GM12872 (cell line): Measurements from ENCODE around the gene CDYL2.

ENCODE experiments used
- CTCF ChIP-seq: IDR thresholded peaks from 3 replicates; pipeline ENCODE4 v1.5.1; 2011; ENCODE audit warnings: low read depth, mild to moderate bottlenecking, low read length, moderate library complexity; ENCODE audit not compliant: insufficient read depth

CDYL2 gene

GRCh38 chr16:80692270-80692669 is 112.1 kb downstream of the CDYL2 start:
- TF ChIP-seq CTCF, result no peak

- TF ChIP-seq CTCF, result no peak
Observed at GRCh38 chr16:80691111-80691741, 113.2 kb downstream of the CDYL2 start.

GRCh38 chr16:80689487-80689886 is 114.9 kb downstream of the CDYL2 start:
- no peak for TF ChIP-seq CTCF

GRCh38 chr16:80687606-80688005 is 116.8 kb downstream of the CDYL2 start:
- no peak for TF ChIP-seq CTCF

GRCh38 chr16:80684906-80685305 is 119.5 kb downstream of the CDYL2 start:
- TF ChIP-seq CTCF, result no peak

- TF ChIP-seq CTCF, result no peak
Observed at GRCh38 chr16:80684136-80684765, 120.1 kb downstream of the CDYL2 start.

GRCh38 chr16:80683646-80684045 is 120.8 kb downstream of the CDYL2 start:
- TF ChIP-seq CTCF, result no peak
